Stomach (tissue), 4 donors: ENCODE results near the gene GTPBP4.

Experiments
- POLR2A ChIP-seq, 4 donors: fragments of 450-650 bp; IDR thresholded peaks; one replicate each; pipeline ENCODE4 v1.6.1; 2016; ENCODE audit warnings: antibody characterized with exemption in 4 of 4, control low read depth in 2 of 4, mild to moderate bottlenecking in 1 of 4, moderate library complexity in 1 of 4
- TF ChIP-seq, protein P1 (sequence below), 7 experiments: fragments of 450-650 bp in 4 of 7; fragments of 200-600 bp in 3 of 7; sonication (generic) in 3 of 7; IDR thresholded peaks; one replicate each; pipeline ENCODE4 v1.5.1; 2016 to 2019; ENCODE audit warnings: antibody characterized with exemption in 7 of 7, control low read depth in 2 of 7, mild to moderate bottlenecking in 1 of 7

DNA sequence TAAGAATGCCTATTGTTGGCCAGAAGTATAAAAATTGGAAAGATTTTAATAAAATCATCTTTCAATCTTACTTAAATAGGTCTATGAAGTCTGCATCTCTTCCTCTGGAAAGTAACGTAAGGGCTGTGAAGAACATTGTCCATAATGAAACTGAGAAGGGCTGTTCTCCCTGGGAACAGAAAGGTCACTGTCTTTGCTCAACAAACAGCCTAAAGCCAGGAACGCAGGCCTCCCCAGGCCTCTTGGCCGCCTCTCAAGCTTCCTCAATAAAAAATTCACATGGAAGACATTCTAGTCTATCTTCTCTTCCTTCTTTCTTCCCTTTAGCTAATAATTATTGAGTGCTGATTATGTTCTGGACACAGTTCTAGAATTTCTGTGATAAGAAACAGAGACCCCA is 46.5 kb downstream of the GTPBP4 start:
- TF ChIP-seq, protein P1, sequence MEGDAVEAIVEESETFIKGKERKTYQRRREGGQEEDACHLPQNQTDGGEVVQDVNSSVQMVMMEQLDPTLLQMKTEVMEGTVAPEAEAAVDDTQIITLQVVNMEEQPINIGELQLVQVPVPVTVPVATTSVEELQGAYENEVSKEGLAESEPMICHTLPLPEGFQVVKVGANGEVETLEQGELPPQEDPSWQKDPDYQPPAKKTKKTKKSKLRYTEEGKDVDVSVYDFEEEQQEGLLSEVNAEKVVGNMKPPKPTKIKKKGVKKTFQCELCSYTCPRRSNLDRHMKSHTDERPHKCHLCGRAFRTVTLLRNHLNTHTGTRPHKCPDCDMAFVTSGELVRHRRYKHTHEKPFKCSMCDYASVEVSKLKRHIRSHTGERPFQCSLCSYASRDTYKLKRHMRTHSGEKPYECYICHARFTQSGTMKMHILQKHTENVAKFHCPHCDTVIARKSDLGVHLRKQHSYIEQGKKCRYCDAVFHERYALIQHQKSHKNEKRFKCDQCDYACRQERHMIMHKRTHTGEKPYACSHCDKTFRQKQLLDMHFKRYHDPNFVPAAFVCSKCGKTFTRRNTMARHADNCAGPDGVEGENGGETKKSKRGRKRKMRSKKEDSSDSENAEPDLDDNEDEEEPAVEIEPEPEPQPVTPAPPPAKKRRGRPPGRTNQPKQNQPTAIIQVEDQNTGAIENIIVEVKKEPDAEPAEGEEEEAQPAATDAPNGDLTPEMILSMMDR (IDR thresholded peaks at IDR 0.05), result no peak
- no peak for TF ChIP-seq POLR2A (IDR thresholded peaks at IDR 0.05)
